GM06990 (cell line): Measurements from ENCODE around the gene ATG2B.

ENCODE experiments used
- DNase-seq: peaks from one replicate; pipeline ENCODE4 v3.0.0-alpha.2; 2011; ENCODE audit not compliant: insufficient read length; ENCODE audit errors: extremely low read depth
- H3K27me3 ChIP-seq: replicated peaks from 2 replicates; pipeline ENCODE4 v1.6.0; 2011; ENCODE audit warnings: low read length; ENCODE audit not compliant: control insufficient read depth, insufficient read depth
- H3K36me3 ChIP-seq: 2 replicates; pipeline ENCODE4 v1.5.1; 2011; ENCODE audit warnings: low read length; ENCODE audit not compliant: control insufficient read depth, insufficient read depth
- H3K4me3 ChIP-seq: replicated peaks from 2 replicates; pipeline ENCODE4 v1.5.1; 2011; ENCODE audit warnings: low read depth, mild to moderate bottlenecking, control low read depth, low read length
- CTCF ChIP-seq: IDR thresholded peaks from 2 replicates; pipeline ENCODE4 v1.5.1; 2011; ENCODE audit warnings: low read length, control low read depth, mild to moderate bottlenecking, inconsistent platforms; ENCODE audit not compliant: insufficient read depth, poor library complexity, severe bottlenecking

ATG2B gene

GRCh38 chr14:96261772-96262655, 101.1 kb downstream of the ATG2B start:
- Histone ChIP-seq H3K36me3 (no peaks in the 10 kb centered on the region), H3K27me3 (no peaks in the 10 kb centered on the region; the same call in none of the 2 replicates), H3K4me3 (no peak overlapping the region)
- TF ChIP-seq CTCF = no peak
- DNase-seq = no peak

- Histone ChIP-seq H3K36me3 (no peaks in the 10 kb centered on the region), H3K27me3 (no peaks in the 10 kb centered on the region; the same call in none of the 2 replicates), H3K4me3 (no peak overlapping the region)
- TF ChIP-seq CTCF = no peak
- DNase-seq = no peak
Measured at GRCh38 chr14:96261053-96261452, 102.1 kb downstream of the ATG2B start.

GRCh38 chr14:96260341-96260821, 102.8 kb downstream of the ATG2B start:
- no peak for DNase-seq
- Histone ChIP-seq H3K27me3 (no peaks in the 10 kb centered on the region; the same call in none of the 2 replicates), H3K4me3 (no peak overlapping the region), H3K36me3 (no peaks in the 10 kb centered on the region)
- TF ChIP-seq CTCF = no peak

GRCh38 chr14:96257900-96258299, 105.2 kb downstream of the ATG2B start:
- TF ChIP-seq CTCF = no peak
- Histone ChIP-seq H3K27me3 (no peaks in the 10 kb centered on the region; the same call in none of the 2 replicates), H3K36me3 (no peaks in the 10 kb centered on the region), H3K4me3 (no peak overlapping the region)
- no peak for DNase-seq

GRCh38 chr14:96257056-96257455, 106.1 kb downstream of the ATG2B start:
- Histone ChIP-seq H3K27me3 (no peaks in the 10 kb centered on the region; the same call in none of the 2 replicates), H3K36me3 (no peaks in the 10 kb centered on the region), H3K4me3 (no peak overlapping the region)
- no peak for DNase-seq
- no peak for TF ChIP-seq CTCF

GRCh38 chr14:96256407-96256806, 106.7 kb downstream of the ATG2B start:
- no peak for DNase-seq
- no peaks in the 10 kb centered on the region; the same call in 1 of the 2 replicates for H3K27me3 ChIP-seq
- H3K4me3 ChIP-seq = no peak overlapping the region
- TF ChIP-seq CTCF = no peak
- no peaks in the 10 kb centered on the region for H3K36me3 ChIP-seq
